ENCODE data around the gene ETNK1.
"Not testable (repeated sequence)": the region's sequence is repeated elsewhere in the genome, so short reads cannot be mapped to it uniquely, and the experiment has no call there.

The ETNK1 gene, protein sequence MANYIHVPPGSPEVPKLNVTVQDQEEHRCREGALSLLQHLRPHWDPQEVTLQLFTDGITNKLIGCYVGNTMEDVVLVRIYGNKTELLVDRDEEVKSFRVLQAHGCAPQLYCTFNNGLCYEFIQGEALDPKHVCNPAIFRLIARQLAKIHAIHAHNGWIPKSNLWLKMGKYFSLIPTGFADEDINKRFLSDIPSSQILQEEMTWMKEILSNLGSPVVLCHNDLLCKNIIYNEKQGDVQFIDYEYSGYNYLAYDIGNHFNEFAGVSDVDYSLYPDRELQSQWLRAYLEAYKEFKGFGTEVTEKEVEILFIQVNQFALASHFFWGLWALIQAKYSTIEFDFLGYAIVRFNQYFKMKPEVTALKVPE

DNA sequence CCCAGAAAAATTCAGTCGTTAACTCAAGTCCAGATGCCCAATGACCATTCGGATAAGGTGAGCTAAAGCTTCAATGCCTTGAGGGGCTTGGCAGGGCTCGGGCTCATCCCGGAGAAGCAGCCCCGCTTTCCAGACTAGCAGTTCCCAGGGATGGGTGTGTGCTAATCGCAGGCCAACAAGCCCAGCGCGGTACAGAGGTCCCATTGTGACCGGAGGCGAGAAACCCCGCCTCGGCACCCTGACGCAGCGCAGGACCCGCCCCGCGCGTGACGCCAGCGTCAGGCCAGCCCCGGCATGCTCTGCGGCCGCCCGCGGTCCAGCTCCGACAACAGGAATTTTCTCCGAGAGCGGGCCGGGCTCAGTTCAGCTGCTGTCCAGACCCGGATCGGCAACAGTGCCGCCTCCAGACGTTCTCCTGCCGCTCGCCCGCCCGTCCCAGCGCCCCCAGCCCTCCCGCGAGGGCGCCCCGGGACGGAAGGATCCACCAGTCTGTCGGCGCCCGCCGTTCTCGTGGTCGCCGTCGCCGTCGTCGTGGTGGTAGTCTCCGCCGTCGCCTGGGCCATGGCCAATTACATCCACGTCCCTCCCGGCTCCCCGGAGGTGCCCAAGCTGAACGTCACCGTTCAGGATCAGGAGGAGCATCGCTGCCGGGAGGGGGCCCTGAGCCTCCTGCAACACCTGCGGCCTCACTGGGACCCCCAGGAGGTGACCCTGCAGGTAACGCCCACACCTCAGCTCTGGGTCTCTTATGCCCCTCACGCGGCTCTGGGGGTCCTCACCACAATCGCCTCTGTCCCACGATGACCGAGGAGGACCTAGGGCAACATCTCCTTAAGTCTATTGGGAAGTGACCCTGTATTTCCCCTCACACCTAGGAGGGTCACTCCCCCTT is at the start of gene ETNK1:
ETNK1 (plus strand) TSS at position 302 of the 892 bp plus-strand sequence; CDS start at position 562, 260 bp downstream.
- peak; percentile 86 for DNase-seq

DNA sequence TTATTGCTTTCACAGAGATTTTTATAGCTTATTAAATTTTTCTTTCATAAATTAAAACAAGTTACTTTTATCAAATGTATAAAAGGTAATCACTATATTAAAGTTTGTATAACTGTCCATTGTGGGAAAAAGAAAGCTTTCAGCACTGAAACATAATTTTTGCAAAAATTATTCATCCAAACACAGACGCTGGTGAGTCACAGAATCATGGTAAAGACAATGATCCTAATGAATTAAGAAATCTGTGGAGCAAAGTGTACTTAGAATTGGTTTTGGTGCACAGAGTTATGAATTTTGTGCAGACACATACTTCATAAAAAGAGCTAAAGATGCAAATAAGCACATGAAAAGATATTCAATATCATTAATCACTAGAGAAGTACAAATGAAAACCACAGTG is 48.9 kb upstream of the ETNK1 start:
- DNase-seq = no peak

DNA sequence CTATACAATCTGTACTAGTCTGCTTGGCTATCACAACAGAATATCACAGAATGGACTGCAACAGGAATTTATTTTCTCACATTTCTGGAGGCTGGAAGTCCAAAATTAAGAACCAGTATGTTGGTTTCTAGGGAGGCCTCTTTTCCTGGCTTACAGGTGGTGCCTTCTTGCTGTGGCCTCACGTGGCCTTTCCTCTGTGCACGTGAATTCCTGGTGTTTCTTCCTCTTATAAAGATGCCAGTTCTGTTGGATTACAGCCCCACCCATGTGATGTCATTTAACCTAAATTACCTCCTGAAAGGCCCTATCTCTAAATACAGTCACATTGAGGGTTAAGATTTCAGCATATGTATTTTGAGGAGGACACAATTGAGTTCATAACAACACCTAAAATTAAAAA is 48.5 kb upstream of the ETNK1 start:
- no peak for DNase-seq

DNA sequence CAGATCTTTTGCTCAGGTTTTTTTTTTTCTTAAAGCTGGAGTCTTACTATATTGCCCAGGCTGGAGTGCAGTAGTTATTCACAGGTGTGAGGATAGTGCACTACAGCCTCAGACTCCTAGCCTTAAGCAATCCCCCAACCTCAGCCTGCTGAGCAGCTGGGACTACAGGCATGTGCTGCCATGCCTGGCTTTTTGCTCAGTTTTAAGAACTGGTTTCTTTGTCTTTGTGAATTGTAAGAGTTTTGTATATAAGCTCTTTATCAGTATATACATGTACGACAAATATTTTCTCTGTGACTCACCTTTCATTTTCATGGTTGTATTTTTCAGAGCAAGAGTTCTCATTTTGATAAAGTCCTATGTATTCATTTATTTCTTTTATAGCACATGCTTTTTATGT is 47.3 kb upstream of the ETNK1 start:
- DNase-seq = peak; percentile 15

DNA sequence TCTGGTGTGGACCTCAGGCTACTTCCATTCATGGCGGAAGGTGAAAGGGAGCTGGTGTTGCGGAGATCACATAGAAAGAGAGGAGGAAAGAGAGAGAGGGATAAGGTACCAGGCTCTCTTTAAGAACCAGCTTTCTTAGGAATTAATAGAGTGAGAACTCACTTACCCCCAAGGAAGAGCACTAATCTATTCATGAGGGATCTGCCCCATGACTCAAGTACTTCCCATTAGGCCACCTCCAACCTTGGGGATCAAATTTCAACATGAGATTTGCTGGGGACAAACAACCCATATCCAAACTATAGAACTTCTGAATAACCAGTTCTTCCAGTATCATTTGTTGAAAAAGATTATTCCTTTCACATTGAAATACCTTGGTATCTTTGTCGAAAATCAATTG is 46.6 kb upstream of the ETNK1 start:
- DNase-seq = no peak

DNA sequence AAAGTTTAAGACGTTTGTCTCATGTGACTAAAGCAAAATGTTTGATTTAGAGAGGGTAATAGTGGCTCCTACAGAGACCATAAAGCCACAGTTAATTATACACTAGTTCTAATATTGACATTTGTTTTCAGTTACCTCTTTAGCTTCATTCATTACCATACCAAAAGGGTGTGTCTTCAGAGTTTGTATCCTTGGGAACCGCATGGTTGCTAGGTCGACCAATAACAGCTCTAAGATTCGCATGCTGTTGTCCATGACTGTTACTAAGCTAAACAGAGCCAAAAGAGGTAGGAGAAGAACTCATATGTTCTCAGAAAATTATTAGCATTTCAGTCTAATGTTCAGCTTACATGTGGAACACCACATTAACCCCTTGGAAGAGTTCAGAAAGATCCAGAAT is 36.2 kb upstream of the ETNK1 start:
- no peak for DNase-seq

DNA sequence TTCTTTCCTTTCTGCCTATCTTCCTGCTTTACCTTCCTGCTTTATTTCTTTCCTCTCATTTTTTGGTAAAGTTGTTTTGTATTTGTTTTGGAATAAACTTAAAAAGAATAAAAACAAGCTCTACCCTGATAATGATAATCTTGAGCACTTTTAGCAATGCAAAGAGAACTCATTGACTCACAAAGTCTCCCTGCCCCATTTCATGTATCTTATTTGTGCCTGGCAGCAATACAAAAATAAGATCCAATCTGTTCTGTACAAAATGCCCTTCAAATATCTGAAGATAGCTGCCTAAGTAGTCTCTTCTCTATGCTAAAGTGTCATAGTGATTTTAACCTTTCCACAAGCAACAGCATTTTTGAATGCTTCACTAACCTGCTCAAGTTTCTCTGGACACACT is 31.1 kb upstream of the ETNK1 start:
- DNase-seq = no peak

DNA sequence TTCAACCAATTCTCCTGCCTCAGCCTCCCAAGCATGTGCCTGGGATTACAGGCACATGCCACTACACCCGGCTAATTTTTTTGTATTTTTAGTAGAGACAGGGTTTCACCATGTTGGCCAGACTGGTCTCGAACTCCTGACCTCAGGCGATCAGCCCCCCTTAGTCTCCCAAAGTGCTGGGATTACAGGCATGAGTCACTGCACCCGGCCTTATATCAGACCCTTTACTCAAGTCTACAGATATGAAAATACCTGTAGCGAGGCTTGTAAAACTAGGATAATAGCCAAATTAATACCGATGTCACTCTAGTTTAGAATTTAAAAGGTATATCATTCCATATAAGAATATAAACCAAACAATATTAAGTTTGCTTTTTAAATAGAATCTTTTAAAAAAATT is 27.4 kb upstream of the ETNK1 start:
- DNase-seq = not testable (repeated sequence)

DNA sequence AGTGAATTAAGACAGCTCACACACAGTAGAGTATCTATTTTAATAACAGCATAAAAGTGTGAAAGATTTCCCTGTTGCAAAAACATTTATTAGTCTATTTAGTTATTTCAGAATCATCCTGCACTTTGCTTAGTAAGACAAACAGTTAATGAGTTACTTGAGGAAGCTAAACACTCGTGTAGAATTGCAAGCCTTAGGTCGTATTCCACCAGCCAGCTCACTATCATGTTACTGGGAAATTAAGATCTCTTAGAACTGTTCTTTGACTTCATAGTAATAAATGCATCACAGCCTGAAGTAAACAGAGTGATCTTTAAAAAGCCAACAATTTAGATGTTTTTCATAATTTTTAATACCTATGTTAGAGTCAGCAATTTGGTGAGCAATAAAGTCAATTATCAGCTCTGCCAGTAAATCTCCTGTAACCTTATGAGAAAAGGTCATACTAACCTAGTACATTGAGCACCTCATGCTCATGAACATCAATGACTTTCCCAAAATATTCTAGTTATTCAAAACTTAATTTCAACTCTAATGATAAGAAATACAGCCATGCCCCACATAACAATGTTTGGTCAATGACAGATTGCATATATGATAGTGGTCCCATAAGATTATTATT is 26.7 kb upstream of the ETNK1 start:
- no peak for DNase-seq

DNA sequence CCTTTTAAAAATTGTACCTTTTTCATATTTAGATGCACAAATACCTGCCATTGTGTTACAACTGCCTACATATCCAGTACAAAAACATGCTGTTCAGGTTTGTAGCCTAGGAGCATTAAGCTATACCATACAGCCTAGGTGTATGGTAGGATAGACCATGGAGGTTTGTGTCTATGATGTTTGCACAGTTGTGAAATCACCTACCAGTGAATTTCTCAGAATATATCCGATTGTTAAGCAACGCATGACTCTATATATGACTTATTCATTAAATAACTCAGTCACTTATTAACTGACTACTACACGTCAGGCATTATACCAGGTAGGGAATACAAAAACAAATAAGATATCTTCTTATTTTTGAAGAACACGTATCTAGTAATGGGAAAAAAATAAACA is 26.2 kb upstream of the ETNK1 start:
- DNase-seq = no peak

DNA sequence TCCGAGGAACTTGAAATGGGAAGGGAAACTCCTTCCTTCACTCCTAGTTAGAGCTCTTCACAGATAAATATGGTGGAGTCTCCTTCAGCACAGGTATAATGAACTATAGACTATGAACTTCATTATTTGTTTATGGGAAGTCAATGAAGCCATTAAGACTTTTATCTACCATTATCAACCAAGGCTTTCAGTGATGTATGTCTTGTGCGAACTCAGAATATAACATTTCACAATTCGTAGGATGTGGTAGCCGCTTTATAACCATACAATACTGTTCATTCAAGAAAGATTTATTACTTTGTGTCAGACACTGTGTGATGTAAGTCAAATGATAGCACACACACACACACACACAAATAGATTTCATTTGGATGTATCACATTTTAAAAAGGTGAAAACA is 24.8 kb upstream of the ETNK1 start:
- no peak for DNase-seq

DNA sequence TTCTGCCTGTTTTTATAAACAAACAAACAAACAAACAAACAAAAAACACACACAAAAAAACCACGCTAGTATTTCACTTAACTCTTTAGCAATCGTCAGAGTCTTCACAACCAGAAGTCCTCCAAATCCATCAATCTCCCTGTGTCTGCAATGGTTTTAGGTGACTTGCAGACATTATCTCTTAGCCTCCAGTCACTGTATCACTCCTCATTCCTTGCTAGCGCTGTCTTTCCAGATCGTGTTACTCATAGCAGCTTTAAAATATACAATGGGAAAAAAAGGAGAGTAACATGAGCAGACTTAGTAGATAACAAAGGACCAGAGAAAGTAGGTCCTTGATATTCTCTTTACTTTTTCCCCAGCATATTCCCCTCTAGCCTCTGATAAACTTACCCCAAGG is 15.5 kb upstream of the ETNK1 start:
- DNase-seq = no peak

DNA sequence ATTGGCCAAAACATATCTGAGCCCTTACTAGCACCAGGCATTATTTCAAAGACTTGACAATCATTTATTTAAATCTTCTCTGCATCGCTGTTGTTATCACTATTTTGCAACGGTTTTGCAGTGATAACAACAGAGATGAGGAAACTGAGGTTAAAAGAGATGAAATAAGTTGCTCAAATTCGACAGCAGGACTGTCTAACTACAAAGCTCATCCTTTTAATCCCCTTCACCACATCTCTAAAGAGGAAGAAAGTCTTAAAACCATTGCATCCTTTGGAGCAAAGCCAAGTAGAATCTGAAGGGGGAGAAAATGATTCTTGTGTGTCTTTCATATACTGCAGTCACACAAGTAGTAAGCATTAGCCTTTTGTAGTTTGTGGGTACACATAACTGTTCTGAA is 14.8 kb upstream of the ETNK1 start:
- DNase-seq = no peak

DNA sequence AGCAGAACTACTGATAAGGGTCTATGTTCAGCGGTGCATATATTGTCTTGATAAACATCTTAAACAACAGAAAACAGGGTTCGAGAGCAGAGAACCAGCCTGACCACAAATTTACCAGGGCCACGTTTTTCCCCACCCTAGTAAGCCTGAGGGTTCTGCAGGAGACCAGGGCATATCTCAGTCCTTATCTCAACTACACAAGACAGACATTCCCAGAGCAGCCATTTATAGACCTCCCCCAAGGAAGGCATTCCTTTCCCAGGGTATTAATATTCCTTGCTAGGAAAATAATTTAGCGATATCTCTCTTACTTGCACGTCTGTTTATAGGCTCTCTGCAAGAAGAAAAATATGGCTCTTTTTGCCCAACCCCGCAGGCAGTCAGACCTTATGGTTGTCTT is 12.1 kb upstream of the ETNK1 start:
- not testable (repeated sequence) for DNase-seq

DNA sequence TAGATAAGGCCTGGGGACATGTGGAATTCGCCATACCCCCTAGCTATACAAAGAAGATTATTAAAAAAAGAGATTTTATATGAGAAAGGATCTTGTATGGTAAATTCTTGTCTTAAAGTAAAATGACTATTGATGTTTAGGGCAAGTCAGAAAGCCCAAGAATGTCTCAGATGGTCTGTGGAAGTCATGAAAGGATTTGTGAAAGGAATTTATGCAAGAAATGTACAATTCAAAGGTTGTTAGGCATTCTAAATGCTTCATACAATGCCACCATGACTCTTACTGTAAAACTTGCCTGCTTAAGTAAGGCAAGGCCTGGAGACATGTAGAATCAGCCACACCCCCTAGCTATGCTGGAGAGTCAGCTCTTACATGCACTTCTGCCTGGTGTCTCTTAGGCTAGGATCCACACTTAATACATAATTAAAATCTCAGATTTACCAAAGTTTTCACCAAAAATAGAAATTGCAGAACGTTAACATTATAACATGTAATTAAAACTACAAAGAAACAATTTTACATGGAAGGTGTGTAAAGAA is 8.9 kb upstream of the ETNK1 start:
- DNase-seq = no peak

DNA sequence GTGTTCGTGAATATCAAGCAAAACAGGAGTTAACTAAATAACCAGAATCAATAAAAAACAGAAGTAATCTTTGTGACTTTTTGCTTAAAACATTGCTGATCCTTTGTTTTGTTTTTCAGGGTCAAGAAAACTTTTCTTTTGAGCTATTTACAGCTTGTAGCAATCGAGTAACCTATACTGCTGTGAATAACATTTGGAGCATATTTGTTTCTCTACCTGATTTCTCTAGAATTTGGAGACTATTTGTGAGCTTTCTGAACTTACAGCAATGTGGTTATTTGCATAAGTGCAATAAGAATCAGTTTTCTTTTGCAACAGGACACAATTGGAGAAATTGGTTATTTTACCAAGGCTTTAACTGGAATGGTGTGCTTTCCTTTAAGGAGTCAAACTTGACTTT is 7.3 kb upstream of the ETNK1 start:
- no peak for DNase-seq

DNA sequence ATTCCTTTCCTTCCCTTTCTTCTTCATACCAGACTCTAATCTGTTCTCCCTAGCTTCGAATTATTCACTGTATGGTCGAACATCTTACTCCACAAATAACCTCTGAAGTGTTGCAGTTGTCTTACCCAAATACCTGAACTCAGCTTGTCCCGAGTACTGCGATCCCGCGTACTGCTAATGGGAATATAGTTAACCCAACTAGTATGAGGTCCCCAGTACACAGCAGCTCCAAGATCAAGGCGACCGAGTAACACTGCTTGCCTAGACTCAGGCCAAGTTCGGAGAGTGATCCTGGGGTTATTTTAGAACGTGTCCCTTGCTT is 462 bp upstream of the ETNK1 start:
- DNase-seq = no peak

DNA sequence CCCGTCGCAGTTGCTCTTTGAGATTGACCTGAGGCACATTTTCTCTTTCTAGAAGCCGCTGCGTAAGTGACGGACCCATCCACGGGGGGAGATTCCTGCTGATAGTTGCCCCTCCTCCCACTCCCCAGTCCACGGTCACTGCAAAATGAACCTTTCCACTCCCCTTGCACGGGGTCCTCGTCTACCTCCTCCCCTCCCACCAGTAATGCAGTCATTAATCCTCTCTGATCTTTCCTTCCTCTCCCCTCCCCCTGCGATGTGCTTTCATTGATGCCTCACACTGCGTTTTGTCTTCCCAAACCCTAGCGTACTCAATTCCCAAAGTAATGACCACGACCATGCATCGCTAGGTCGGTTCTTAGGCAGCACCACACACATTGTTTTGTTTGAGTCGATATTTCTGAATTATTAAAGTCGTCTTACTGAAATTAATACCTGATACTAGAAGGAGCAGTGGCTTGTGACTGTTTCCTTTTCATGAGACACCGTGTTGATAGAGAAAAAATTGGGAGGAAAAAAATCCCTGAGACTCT is 857 bp downstream of the ETNK1 start:
- DNase-seq = no peak

DNA sequence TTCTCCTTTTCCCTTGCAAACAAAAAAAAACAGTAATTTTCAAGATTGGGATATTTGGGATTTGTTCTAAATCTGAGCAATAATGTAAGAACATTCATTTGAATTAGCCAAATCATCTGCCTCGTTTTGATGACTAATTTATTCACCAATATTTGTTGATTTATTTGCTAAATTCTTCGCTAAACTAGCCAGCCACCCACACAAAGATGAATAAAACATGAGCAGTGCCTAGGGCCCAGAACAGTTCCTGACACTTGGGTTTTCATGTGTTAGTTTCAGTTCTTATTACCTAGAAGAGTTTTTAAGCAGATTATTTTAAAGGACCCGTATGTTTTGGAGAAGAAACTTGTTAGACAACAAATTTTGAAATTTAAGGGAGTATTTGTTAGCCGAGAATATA is 1.4 kb downstream of the ETNK1 start:
- DNase-seq = no peak

DNA sequence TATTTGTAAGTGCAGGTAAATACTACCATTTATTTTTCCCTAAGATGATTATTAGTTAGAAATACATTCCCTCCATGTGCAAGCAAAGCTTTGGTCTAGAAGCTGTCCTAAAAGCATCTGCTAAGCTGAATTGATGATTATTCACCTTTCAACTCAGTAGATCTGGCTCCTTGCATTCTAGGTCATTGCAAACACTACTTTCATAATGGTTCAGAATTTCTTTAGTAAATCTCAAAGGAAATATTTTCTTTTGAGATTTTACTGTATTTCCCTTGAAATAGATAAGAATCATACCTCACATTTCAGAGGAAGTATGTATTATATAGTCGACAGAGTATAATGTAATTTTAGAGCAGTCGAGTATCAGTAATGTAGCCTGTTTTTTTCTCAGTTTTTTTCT is 2.4 kb downstream of the ETNK1 start:
- no peak for DNase-seq

DNA sequence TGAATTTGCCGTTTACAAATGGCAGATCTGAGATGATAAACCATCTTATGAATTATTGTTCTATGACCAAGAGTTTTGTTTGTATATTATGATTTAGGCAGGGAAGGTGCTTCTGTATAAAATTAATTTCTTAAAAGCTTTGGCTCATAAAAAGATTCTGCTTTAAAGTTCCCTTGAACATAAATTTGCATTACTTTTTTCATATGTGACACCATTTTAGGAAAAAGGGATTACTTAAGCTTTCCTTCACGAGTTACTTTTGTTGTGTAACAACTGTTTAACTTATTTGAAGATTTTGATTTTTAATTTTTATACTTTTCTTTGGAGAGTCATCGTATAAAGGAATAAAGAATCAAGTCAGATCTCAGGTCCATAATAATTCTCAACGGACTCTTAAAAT is 3.3 kb downstream of the ETNK1 start:
- DNase-seq = no peak

DNA sequence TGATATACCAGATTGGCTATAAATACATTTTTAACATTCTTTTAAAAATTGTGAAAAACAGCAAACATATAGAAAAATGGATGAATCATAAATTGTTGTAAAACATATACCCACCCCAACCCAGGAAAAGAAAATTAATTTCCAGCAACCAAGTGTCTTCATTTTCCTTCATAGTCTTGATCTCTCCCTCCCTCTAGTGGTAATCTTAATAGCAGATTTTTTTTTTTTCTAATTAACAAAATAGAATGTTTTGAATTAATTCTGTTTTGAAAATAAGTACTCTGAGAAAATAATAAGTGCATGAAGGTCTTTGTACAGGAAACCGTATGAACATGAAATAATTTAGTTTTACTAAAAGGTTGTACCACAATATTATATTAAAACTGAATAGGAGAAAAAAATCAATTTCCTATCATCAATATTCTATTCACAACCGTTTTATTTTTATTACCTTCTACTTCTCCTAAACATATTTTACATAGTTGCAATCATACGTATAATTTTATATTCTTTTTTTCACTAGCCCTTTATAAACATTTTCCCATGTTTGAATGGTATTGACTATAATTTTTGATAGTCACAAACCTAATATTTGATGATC is 7.0 kb downstream of the ETNK1 start:
- DNase-seq = no peak

DNA sequence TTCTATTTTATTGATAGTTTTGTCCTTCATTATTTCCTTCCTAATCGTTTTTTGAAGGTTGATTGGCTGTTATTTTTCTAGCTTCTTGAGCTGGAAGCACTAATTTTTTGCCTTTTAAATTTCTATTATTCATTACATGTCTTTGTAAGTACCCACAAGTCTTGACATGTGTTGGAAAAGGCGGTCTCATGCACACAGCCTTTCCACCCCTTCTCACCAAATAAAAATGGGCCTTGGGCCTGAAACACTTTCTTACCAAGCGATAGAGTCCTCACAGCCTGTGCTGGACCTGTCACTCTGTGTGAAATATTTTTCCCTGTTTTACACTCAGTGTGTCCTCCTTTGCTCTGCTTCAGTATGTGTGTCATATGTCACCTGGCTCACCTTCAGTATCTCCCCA is 9.9 kb downstream of the ETNK1 start:
- DNase-seq = no peak
